Fibroblast of gingiva (primary cell): ENCODE results near the gene NUP62.

Source experiments
- DNase-seq: peaks from one replicate; pipeline ENCODE4 v3.0.0-alpha.2; 2011; ENCODE audit warnings: low read depth

The NUP62 gene

GRCh38 chr19:49880162-49880869, 49.0 kb downstream of the NUP62 start:
- DNase-seq, result no peak

GRCh38 chr19:49879243-49879963, 49.9 kb downstream of the NUP62 start:
- DNase-seq, result no peak

- no peak for DNase-seq
Observed at GRCh38 chr19:49878744-49879070, 50.6 kb downstream of the NUP62 start.

GRCh38 chr19:49877879-49878743, 51.2 kb downstream of the NUP62 start:
- peak; percentile 98 for DNase-seq

- peak; percentile 100 for DNase-seq
Observed at GRCh38 chr19:49877020-49877878, 52.1 kb downstream of the NUP62 start, which contains the start of the genes AKT1S1 and TBC1D17. Gene AKT1S1 (minus strand): TSS chr19:49877355. CDS start chr19:49873295, 4,060 bp downstream. Gene TBC1D17 (plus strand): TSS chr19:49877702. CDS start chr19:49877724, 22 bp downstream.

- DNase-seq, result peak; percentile 99
Observed at GRCh38 chr19:49876422-49877019, 52.8 kb downstream of the NUP62 start.

GRCh38 chr19:49875857-49876421, 53.4 kb downstream of the NUP62 start:
- peak; percentile 39 for DNase-seq

GRCh38 chr19:49875177-49875576, 54.1 kb downstream of the NUP62 start:
- DNase-seq, result no peak

- no peak for DNase-seq
Observed at GRCh38 chr19:49874503-49875157, 54.7 kb downstream of the NUP62 start.

- no peak for DNase-seq
Observed at GRCh38 chr19:49873834-49874233, 55.5 kb downstream of the NUP62 start.

GRCh38 chr19:49873129-49873521, 56.2 kb downstream of the NUP62 start:
- no peak for DNase-seq

GRCh38 chr19:49872245-49873128, 56.8 kb downstream of the NUP62 start:
- no peak for DNase-seq

- no peak for DNase-seq
Observed at GRCh38 chr19:49871349-49871985, 57.8 kb downstream of the NUP62 start.

- no peak for DNase-seq
Observed at GRCh38 chr19:49870309-49870901, 58.9 kb downstream of the NUP62 start.

GRCh38 chr19:49869484-49870308, 59.6 kb downstream of the NUP62 start:
- peak; percentile 100 for DNase-seq

GRCh38 chr19:49869009-49869483, 60.3 kb downstream of the NUP62 start:
- no peak for DNase-seq
